ENCODE measurements around the gene NTNG1. TPM values are rescaled to one million over a fixed set of nuclear protein-coding genes. Genes with fewer than 3 reads are reported as not detected.

Gene NTNG1
- total and polyA plus RNA-seq, 5 experiments from 2014 or later, result not detected

GRCh38 chr1:107254306-107254705, 113.5 kb downstream of the NTNG1 start:
- Mint-ChIP-seq H3K4me1 (peaks cover 0 to 3% (median 0%) of the 10 kb centered on the region in 4 donors), H3K4me3 (no peak overlapping the region), H3K36me3 (no peaks in the 10 kb centered on the region), H3K9me3 (peaks cover 0 to 4% (median 0%) of the 10 kb centered on the region in 9 donors), H3K27ac (no peak overlapping the region), H3K27me3 (peaks cover 0 to 5% (median 3%) of the 10 kb centered on the region in 5 donors)
- DNase-seq, result no peak
- ATAC-seq, result no peak
- POLR2A ChIA-PET, result no interaction called here

DNA sequence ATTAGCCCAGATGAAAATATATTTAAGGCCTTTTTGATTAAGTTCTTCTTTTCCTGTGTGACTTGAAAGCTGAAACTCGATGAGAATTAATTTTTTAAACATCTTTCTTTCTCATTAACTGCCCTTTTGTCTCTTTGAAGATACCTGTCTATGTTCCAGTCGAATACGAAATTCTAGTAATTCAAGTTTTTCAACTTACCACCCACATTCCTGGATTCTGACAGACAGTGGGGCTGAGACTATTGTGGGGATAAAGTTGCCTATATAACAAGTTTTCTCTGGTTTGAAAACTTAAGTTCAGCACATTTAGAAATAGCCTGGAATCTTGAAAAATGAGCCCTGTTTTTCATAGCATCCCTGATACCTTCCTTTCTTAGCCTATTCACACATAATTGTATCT, 114.6 kb downstream of the NTNG1 start:
- Mint-ChIP-seq H3K27me3 (peaks cover 0 to 5% (median 3%) of the 10 kb centered on the region in 5 donors), H3K9me3 (peaks cover 0 to 4% (median 0%) of the 10 kb centered on the region in 9 donors), H3K27ac (no peak overlapping the region), H3K36me3 (no peaks in the 10 kb centered on the region), H3K4me3 (no peak overlapping the region), H3K4me1 (peaks cover 0 to 3% (median 0%) of the 10 kb centered on the region in 4 donors)
- no peak for DNase-seq
- ATAC-seq, result no peak
- POLR2A ChIA-PET, result no interaction called here

- H3K4me3 Mint-ChIP-seq, result no peak overlapping the region
- no peaks in the 10 kb centered on the region for H3K27me3 Mint-ChIP-seq
- H3K27ac Mint-ChIP-seq, result no peak overlapping the region
- DNase-seq, result no peak
- H3K4me1 Mint-ChIP-seq, result peaks cover 0 to 1% (median 0%) of the 10 kb centered on the region in 4 donors
- no peak for ATAC-seq
- POLR2A ChIA-PET, result no interaction called here
- no peaks in the 10 kb centered on the region for H3K36me3 Mint-ChIP-seq
- no peaks in the 10 kb centered on the region for H3K9me3 Mint-ChIP-seq
These were observed 121.8 kb downstream of the NTNG1 start for GRCh38 chr1:107262467-107263286.

DNA sequence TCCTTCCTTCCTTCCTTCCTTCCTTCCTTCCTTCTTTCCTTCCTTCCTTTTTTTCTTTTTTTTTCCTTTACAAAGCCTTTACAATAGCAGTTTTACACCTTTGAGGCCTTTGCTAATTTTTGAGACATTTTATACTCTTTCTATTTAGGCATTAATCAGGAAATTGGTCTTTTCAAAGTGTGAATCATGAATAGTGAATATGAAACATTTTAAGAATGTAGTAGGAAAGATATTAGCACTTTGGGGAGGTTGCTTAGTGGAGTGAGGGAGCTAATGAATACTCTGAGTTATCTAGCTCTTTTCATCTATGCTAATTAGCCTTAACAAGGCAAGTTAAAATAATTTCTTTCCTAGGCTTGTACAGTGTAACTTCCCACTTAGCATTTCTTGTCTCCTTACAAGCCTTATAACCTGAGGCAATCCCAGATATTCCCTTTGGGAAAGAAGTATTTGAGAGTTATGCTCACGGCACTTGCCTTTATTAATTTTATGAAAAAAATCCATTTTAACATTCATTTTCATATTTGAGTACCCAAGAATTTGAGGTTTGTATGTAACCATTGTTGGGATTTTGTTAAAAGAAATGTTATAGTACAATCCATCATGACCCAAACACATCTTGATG, 122.6 kb downstream of the NTNG1 start:
- H3K4me1 Mint-ChIP-seq, result peaks cover 0 to 1% (median 0%) of the 10 kb centered on the region in 4 donors
- no peaks in the 10 kb centered on the region for H3K9me3 Mint-ChIP-seq
- DNase-seq (no peak), ATAC-seq (no peak)
- no peaks in the 10 kb centered on the region for H3K27me3 Mint-ChIP-seq
- no peak overlapping the region for H3K4me3 Mint-ChIP-seq
- H3K27ac Mint-ChIP-seq, result no peak overlapping the region
- H3K36me3 Mint-ChIP-seq, result no peaks in the 10 kb centered on the region
- POLR2A ChIA-PET, result no interaction called here

DNA sequence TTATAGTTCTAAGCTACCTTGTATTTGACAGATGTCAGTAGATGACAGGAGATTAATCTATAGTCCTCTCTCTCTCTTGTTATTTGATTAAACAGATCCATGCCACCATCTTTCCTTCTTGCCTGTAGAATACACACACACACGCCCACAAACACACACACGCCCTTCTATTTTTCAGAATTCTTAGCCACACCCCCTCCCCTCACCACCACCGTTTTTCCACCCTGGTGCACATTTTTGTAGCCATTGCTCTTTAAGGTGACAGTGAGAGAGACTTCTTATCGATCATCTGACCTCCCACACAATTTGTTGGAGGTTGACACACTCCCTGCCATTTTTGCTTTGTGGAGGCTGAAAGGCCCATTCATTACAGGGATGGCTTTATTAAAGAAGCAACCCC, 123.2 kb downstream of the NTNG1 start:
- Mint-ChIP-seq H3K4me3 (no peak overlapping the region), H3K27ac (no peak overlapping the region), H3K36me3 (no peaks in the 10 kb centered on the region), H3K9me3 (no peaks in the 10 kb centered on the region), H3K4me1 (peaks cover 0 to 1% (median 0%) of the 10 kb centered on the region in 4 donors), H3K27me3 (no peaks in the 10 kb centered on the region)
- ATAC-seq (no peak), DNase-seq (no peak)
- POLR2A ChIA-PET, result no interaction called here

DNA sequence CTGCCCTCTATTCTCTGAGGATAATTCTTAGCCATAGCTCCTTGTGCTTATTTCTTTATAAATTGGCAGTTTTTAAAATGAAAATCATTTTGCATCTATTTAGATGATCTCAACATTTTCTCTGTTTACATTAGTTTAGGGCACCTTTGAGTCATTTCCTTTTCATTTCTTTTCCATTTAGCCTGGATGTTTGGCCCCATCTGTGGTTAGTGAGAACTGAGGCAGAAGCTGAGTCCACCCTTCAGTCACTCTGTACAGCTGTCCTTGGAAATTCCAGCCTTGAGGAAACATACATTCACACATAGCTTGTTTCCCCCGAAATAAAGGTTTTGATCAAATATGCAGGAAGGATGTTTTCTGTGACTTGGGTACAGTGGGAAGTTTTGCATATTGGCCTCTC, 123.7 kb downstream of the NTNG1 start:
- no peak for DNase-seq
- Mint-ChIP-seq H3K27me3 (no peaks in the 10 kb centered on the region), H3K4me1 (peaks cover 0 to 1% (median 0%) of the 10 kb centered on the region in 4 donors), H3K36me3 (no peaks in the 10 kb centered on the region), H3K4me3 (no peak overlapping the region), H3K27ac (no peak overlapping the region), H3K9me3 (no peaks in the 10 kb centered on the region)
- ATAC-seq, result no peak
- POLR2A ChIA-PET, result no interaction called here

- Mint-ChIP-seq H3K27me3 (no peaks in the 10 kb centered on the region), H3K4me3 (no peak overlapping the region), H3K36me3 (no peaks in the 10 kb centered on the region), H3K4me1 (peaks cover 0 to 1% (median 0%) of the 10 kb centered on the region in 4 donors), H3K9me3 (no peaks in the 10 kb centered on the region), H3K27ac (no peak overlapping the region)
- POLR2A ChIA-PET, result no interaction called here
- no peak for ATAC-seq
- no peak for DNase-seq
These were observed 126.7 kb downstream of the NTNG1 start for GRCh38 chr1:107267489-107267888.

- H3K27me3 Mint-ChIP-seq, result peaks cover 0 to 4% (median 0%) of the 10 kb centered on the region in 5 donors
These were observed 131.5 kb downstream of the NTNG1 start for GRCh38 chr1:107272321-107272720.

GRCh38 chr1:107273515-107273914, 132.7 kb downstream of the NTNG1 start:
- Mint-ChIP-seq H3K36me3 (no peaks in the 10 kb centered on the region), H3K27me3 (peaks cover 0 to 4% (median 0%) of the 10 kb centered on the region in 5 donors), H3K4me3 (no peak overlapping the region), H3K9me3 (no peaks in the 10 kb centered on the region), H3K27ac (no peak overlapping the region), H3K4me1 (peaks cover 0 to 2% (median 1%) of the 10 kb centered on the region in 4 donors)
- ATAC-seq (no peak), DNase-seq (no peak)
- POLR2A ChIA-PET, result no interaction called here

More at GRCh38 chr1:107272321-107272720, 131.5 kb downstream of the NTNG1 start:
- POLR2A ChIA-PET, result no interaction called here
- no peak overlapping the region for H3K4me3 Mint-ChIP-seq
- no peak for DNase-seq
- no peak overlapping the region for H3K27ac Mint-ChIP-seq
- H3K4me1 Mint-ChIP-seq, result peaks cover 0 to 2% (median 1%) of the 10 kb centered on the region in 4 donors
- no peaks in the 10 kb centered on the region for H3K9me3 Mint-ChIP-seq
- no peaks in the 10 kb centered on the region for H3K36me3 Mint-ChIP-seq
- ATAC-seq, result no peak

GRCh38 chr1:107274227-107274626, 133.4 kb downstream of the NTNG1 start:
- H3K27ac Mint-ChIP-seq, result no peak overlapping the region
- no peak for ATAC-seq

GRCh38 chr1:107276247-107276646, 135.4 kb downstream of the NTNG1 start:
- ATAC-seq (no peak), DNase-seq (no peak)
- Mint-ChIP-seq H3K4me1 (peaks cover 0 to 2% (median 1%) of the 10 kb centered on the region in 4 donors), H3K9me3 (no peaks in the 10 kb centered on the region), H3K27ac (no peak overlapping the region), H3K36me3 (no peaks in the 10 kb centered on the region), H3K27me3 (peaks cover 0 to 13% (median 0%) of the 10 kb centered on the region in 5 donors), H3K4me3 (no peak overlapping the region)
- POLR2A ChIA-PET, result no interaction called here

More at GRCh38 chr1:107274227-107274626, 133.4 kb downstream of the NTNG1 start:
- Mint-ChIP-seq H3K27me3 (peaks cover 0 to 4% (median 0%) of the 10 kb centered on the region in 5 donors), H3K4me1 (peaks cover 0 to 2% (median 1%) of the 10 kb centered on the region in 4 donors), H3K9me3 (no peaks in the 10 kb centered on the region), H3K36me3 (no peaks in the 10 kb centered on the region), H3K4me3 (no peak overlapping the region)
- POLR2A ChIA-PET, result no interaction called here
- DNase-seq, result no peak

GRCh38 chr1:107277022-107277421, 136.2 kb downstream of the NTNG1 start:
- ATAC-seq (no peak), DNase-seq (no peak)
- Mint-ChIP-seq H3K27ac (no peak overlapping the region), H3K27me3 (peaks cover 0 to 13% (median 0%) of the 10 kb centered on the region in 5 donors), H3K36me3 (no peaks in the 10 kb centered on the region), H3K4me1 (peaks cover 0 to 2% (median 1%) of the 10 kb centered on the region in 4 donors), H3K4me3 (no peak overlapping the region), H3K9me3 (no peaks in the 10 kb centered on the region)
- POLR2A ChIA-PET, result no interaction called here

DNA sequence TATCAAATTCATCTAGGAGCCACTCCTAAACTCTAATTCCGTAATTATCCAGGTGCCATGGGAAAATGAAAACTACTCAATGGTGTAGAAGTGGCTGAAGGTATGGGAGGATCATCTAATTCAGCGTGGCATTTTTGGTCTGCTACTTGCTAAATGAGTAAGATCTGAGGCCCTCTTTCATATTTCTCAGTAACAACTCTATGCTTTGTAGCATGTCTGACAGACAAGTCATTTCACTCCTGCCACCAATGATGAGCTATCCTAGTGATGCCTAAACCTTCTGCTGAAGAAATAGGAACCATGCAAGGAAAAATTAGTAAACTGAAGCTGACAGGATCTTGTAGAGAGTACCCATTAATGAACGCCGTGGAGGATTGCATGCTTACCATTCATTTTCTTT, 145.3 kb downstream of the NTNG1 start:
- H3K4me3 Mint-ChIP-seq, result no peak overlapping the region
- H3K27me3 Mint-ChIP-seq, result peaks cover 0 to 4% (median 1%) of the 10 kb centered on the region in 5 donors
- no peak overlapping the region for H3K27ac Mint-ChIP-seq
- POLR2A ChIA-PET, result no interaction called here
- no peaks in the 10 kb centered on the region for H3K9me3 Mint-ChIP-seq
- DNase-seq (no peak), ATAC-seq (no peak)
- H3K36me3 Mint-ChIP-seq, result no peaks in the 10 kb centered on the region
- no peaks in the 10 kb centered on the region for H3K4me1 Mint-ChIP-seq

Data from naive thymus-derived CD8-positive, alpha-beta T cell (primary cell).